H54 (cell line): Measurements from ENCODE around the gene ALKBH6.

ENCODE experiments used
- DNase-seq: peaks from one replicate; pipeline ENCODE4 v3.0.0; 2011; ENCODE audit warnings: low spot score, mixed read lengths; ENCODE audit not compliant: insufficient read length
- FAIRE-seq: peaks from 3 replicates; lab custom pipeline; 2011; peaks lifted over from hg19 to GRCh38; lab: Jason Lieb, UNC
- POLR2A ChIP-seq: IDR thresholded peaks from 2 replicates; pipeline ENCODE4 v1.6.1; 2011; ENCODE audit warnings: low read depth, mild to moderate bottlenecking, low read length

ALKBH6 gene

DNA sequence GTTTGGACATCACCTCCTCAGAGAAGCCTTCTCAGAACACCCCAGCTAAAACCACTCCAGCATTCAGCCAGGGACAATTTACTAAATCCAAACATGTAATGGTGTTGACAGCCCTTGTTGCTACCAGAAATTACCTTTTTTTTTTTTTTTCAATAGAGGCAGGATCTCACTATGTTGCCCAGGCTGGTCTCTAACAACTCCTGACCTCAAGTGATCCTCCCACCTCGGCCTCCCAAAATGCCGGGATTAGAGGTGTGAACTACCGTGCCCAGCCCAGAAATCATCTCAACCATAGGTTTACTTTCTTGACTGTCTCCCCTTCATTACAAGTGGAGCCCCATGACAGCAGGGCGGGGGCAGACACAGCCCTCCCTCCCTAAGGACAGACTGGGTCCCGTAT lies 9.4 kb upstream of the ALKBH6 start:
- TF ChIP-seq POLR2A = no peak
- FAIRE-seq = no peak
- no peak for DNase-seq

DNA sequence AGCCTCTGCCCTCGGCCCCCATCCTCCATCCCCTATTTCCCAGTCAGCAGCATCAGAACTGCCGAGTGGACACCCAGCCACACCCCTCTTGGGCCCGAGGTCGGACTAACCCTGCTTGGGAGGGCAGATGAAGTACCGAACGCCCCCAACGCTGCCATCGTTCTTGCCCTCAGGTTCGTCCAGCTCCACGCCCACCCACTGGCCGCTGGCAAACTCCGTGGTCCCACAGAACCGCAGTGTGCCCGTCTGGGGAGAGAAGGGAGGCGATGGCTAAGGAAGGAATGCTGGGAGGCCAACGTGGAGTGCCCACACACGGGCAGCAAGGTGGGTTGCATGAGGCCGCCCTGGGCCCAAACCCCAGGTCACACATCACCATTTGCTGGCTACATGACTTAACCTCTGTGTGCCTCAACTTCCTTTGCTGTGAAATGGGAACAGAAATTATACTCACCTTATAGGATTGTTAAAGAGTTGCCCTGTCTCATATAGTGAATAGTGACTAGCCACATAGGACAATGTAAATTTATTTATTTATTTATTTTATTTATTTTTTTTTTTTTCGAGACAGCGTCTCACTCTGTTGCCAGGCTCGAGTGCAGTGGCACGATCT lies 5.2 kb upstream of the ALKBH6 start:
- no peak for DNase-seq
- FAIRE-seq = no peak
- TF ChIP-seq POLR2A = no peak

DNA sequence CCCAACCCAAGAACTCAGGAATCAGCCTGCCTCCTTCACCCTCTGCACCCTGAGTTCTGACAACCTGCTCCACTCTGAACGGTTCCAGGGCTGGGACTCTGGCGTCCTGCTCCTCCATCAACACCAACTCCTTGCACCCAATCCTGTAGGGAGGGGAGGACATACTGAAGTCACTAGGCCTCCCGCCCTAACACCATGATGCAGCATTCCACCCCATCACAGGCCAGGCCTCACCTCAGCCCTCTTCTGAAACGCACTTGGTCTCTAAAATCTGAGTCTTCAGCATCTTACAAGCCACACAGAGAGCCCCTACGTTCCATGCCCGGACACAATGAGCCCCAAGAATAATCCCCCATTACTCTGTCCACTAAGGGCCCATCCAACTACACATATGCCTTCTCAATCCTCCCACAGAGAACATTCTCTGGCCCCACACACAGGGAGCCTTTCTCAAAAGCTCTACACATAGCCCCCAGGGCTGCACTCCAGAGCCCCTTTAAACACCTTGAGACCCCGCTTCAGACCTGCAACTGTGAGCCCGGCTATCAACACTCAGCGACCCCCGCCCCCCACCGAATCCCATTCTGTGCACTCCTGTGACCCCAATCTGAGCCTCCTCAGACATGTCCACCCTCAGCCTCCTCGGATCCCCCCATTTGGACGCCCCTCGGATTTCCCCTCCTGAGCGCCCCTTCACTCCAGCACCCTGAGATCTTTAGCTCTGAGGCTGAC lies 567 bp downstream of the ALKBH6 start:
- DNase-seq (no peak), FAIRE-seq (no peak)
- TF ChIP-seq POLR2A = no peak

DNA sequence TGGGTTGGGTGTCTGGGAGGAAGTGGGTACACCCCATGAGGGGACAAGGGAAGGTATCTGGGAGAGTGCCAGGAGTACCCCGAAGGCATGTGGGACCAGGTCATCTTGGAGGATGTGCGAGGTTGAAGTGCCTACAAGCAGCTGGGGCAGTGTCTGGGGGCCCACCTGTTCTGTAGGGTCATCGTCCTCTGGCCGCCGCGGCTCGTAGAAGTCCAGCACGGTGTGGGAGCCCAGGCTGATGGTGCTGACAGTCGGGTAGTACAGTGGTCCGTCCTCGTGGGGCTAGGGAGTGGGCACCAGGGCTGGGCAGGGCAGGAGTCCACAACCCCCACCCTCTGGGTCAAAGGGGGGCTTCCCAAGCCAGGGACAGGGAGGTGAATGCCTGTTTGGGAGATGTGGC lies 3.6 kb downstream of the ALKBH6 start:
- FAIRE-seq (no peak), DNase-seq (no peak)
- TF ChIP-seq POLR2A = no peak

DNA sequence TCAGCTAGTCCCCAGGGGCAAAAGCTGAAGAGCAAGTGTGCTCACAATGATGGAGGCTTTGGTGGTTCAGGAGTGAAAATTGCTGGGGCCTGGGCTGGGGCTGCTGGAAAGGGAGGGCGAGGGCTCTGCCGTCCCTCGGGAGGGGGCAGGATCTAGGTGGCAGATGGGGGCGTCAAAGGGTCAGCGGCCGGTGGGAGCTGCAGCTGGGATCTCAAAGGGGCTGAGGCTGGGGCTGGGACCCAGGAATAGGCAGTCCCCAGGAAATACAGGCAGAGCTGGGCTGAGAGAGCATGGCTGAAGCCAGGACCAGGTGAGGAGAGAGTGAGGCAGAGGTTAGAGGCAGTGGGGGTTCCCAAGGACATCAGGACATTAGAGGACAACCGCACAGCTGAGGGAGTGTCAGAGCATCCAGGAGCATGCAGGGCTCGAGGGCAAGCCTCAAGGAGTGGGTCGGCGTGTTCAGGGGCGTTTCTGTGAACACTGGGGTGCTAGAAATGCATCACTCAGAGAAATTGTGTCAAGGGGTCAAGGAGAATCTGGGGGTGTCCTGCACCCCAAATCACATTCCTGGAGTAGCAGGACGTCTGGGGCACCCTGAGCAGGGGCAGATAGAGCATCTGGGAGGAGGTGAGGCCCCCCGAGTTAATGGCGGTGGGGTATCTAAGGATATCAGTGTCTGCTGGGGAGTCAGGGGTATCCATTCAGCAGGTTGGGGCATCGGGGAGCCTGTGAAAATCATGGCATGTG lies 4.2 kb downstream of the ALKBH6 start:
- FAIRE-seq (no peak), DNase-seq (no peak)
- no peak for TF ChIP-seq POLR2A

DNA sequence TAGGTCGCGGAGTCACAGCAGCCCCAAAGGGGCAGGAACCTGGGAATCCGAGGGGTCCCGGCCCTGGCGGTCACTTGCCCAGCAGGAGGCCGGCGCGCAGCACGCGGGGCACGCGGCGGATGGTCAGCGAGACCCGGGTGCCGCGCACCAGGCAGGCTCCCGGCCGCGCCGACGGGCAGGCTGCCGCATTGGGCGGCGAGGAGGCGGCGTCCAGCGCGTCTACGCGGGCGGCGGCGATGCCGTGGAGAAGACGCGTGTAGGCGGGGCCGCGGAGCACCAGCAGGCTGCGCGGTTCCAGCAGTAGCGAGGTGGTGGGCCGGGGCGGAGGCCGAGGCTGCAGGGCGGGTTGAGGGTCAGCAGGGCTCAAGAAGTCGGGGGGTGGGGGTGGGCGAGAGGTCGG lies 4.8 kb downstream of the ALKBH6 start:
- no peak for TF ChIP-seq POLR2A
- DNase-seq (no peak), FAIRE-seq (no peak)

DNA sequence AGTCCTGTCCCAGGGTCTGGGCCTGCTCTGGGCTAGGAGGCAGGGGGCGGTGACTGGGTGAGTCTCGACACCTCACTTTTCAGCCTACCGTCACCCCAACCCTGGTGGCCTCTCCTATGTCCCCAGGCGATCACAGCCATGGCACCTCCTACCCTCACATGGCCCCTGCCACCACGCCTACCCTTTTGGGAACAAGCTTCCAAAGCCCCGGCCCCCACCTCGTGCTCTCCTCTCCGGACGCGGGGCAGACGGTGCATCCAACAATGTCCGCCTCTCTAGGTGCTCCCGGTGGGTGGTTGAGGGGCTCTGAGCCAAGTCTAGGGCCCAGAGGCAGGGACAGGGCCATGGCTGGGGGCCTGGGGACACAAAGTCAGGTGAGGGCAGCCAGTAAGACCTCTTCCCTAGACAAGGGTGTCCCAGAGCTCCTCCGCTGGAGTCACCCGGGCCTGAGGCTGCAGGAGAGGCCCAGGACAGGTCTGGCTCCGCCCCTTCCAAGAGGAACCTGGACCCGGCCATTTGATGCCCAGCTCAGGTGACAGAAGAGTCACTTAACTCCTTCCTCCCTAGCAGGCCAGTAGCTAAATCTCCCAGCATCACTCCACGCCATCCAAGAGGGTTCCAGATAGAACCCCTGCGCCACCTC lies 5.6 kb downstream of the ALKBH6 start, which contains the start of gene SYNE4:
Gene SYNE4, minus strand, starts transcription at position 478 of the 643 bp plus-strand sequence. Its CDS starts 132 bp downstream, at position 346.
- no peak for TF ChIP-seq POLR2A
- FAIRE-seq (no peak), DNase-seq (no peak)

DNA sequence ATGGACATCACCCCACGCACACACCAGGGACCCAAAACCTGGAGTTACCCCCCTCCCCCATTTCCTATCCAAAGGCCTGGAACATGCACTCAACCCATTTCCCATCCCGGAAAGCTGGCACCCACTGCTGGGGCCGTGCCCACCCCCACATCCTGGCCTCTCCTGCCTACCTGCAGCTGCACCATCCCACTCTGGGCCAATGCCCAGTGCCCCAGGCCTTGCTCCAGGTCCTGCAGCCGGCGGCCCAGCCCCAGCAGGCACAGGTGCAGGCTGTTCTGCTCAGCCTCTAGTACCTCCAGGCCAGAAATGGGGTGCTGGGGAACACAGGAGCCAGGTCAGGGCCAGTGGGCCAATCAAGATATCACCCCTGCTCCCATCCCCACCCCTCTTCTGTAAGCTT lies 7.1 kb downstream of the ALKBH6 start:
- TF ChIP-seq POLR2A = no peak
- FAIRE-seq = no peak
- no peak for DNase-seq

DNA sequence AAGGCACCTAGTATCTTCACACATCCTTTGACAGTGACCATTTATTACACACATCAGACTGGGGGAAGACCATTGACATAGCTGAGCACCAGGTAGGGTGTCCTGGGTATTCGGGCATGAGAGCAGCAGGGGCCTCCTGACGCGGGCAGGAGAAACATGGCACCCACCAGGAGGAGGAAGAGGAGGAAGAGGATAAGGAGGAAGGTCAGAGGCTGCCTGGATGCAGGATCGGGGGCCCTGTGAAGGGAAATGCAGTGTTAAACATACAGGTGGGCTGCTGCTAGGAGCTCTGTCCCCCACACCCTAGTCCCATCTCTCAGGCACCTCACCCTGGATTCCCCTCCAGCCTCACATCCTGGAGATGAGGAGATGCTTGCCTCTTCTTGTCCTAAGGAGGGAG lies 10.7 kb downstream of the ALKBH6 start:
- DNase-seq (no peak), FAIRE-seq (no peak)
- TF ChIP-seq POLR2A = no peak

DNA sequence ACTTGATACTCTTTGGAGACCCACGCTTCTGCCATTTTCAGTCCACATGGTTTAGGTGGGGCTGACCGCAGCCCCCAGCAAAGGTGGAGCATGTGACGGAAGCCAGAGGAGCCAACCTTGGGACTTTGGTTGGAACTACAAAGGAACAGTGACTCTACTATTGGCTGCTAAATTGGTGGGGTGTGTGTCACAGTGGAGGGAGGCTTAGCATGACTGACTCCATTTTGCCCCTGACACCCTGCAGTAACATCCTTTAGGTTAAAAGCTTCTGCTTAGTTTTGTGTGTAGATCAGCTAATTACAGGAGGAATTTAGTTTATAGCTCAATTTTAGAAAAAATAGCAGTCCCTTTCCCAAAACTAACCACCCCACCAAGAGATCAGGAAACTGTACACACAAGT lies 12.4 kb downstream of the ALKBH6 start:
- FAIRE-seq = no peak
- no peak for TF ChIP-seq POLR2A
- DNase-seq = no peak

DNA sequence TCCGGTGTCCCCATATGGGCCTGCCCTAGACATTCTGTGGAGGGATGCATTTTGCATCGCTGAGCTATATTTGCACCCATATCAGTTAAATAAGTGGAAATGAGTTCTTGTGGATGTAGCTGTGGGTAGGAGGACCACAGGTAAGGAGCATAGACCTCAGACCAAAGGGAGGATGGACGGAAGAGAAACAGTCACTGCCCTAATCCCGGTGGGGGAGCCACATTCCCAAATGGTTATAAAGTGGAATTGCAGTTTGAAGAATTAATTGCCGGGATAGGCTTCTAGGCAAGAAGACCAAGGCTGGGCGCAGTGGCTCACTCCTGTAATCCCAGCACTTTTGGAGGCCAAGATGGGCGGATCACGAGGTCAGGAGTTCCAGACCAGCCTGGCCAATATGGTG lies 17.2 kb downstream of the ALKBH6 start:
- no peak for TF ChIP-seq POLR2A
- FAIRE-seq (no peak), DNase-seq (no peak)

DNA sequence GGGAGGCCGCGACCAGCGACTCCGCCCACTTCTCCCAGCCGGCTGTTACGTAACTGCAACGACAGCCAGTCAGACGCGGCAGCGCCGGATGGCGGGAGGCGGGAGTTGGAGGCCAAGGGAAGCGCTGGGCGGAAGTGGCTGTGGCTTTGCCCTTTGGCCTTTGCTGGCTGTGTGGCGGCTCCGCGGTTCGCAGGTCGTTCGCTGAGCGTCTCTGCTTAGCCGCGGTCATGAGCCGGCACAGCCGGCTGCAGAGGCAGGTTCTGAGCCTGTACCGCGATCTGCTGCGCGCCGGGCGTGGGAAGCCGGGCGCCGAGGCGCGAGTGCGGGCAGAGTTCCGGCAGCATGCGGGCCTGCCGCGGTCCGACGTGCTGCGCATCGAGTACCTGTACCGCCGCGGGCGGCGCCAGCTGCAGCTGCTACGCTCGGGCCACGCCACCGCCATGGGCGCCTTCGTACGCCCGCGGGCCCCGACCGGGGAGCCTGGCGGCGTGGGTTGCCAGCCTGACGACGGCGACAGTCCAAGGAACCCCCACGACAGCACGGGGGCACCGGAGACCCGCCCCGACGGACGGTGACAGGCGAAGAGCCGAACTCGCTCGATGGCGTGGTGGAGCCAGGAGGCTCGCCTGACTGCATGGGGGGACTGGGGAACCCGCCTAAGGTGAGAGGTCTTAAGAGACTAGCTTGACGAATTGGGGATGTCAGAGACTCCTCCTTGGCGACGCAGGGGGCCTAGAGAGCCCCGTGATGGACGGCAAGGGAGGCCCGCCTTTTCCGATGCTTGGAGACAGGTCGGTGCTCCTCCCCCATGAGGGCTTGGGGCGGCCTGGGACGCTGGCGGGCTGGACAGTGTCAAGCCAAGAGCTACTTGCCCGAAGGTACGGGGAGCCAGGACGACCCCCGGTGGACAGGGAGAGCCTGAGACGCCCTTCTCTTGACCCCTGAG lies 18.7 kb downstream of the ALKBH6 start, which contains the start of gene SDHAF1:
Gene SDHAF1, plus strand, starts transcription at position 141 of the 946 bp plus-strand sequence. Its CDS starts 87 bp downstream, at position 228.
- FAIRE-seq = peak; percentile 79
- TF ChIP-seq POLR2A = peak; percentile 84; the same call in 1 of the 2 replicates
- DNase-seq = peak; percentile 99
